Measurements from ENCODE around the gene FIBP. TPM values are rescaled to one million over a fixed set of nuclear protein-coding genes. Genes with fewer than 3 reads are reported as not detected.

Gene FIBP
- total RNA-seq, 1 experiment from 2014 or later: 221 TPM

GRCh38 chr11:65861533-65862183, 26.6 kb downstream of the FIBP start:
- H3K36me3 ChIP-seq (ENCODE audit: low read depth, low read length): peaks cover 20% of the 10 kb centered on the region; the same call in 1 of the 2 replicates
- H3K4me2 ChIP-seq (ENCODE audit: low read length): peak overlapping the region; percentile 98
- no peak overlapping the region for H3K27ac ChIP-seq (ENCODE audit: low read length)
- H3K4me3 ChIP-seq (ENCODE audit: low read length): peak overlapping the region; percentile 79
- H4K20me1 ChIP-seq (ENCODE audit: low read length): peaks cover 9% of the 10 kb centered on the region
- TSS peak; percentile 23 for BruUV-seq (replicated peaks)
- no peak for ATAC-seq
- POLR2A ChIA-PET (ENCODE audit: unreplicated experiment): interaction anchor here (0.5 kb wide), 1 partner anchor 37 kb away, joined by 12 read pairs; no protein-coding TSS in a partner anchor
- peak overlapping the region; percentile 93; the same call in 1 of the 2 replicates for H2AFZ ChIP-seq (ENCODE audit: low read length)
- CTCF ChIA-PET: interaction anchor here (0.6 kb wide), 1 partner anchor 90 kb away, joined by 5 read pairs; no protein-coding TSS in a partner anchor
- TF ChIP-seq CTCF (conservative IDR thresholded peaks at IDR 0.05; ENCODE audit: low read depth, low read length) (no peak), EZH2phosphoT487 (IDR thresholded peaks at IDR 0.05; ENCODE audit: borderline replicate concordance, low read length) (no peak), EZH2 (IDR thresholded peaks at IDR 0.05; ENCODE audit: low read length, unreplicated experiment) (no peak)
- peak overlapping the region; percentile 90 for H3K9ac ChIP-seq (ENCODE audit: low read length)
- intact Hi-C loops (cut with micrococcal nuclease): no loop called here
- H3K79me2 ChIP-seq (ENCODE audit: low read length): peaks cover 38% of the 10 kb centered on the region
- peaks cover 19% of the 10 kb centered on the region for H3K4me1 ChIP-seq (ENCODE audit: insufficient read depth, low read length)
- peaks cover 11% of the 10 kb centered on the region for H3F3A ChIP-seq (ENCODE audit: low read length, unreplicated experiment)
- no peaks in the 10 kb centered on the region for H3K9me2 ChIP-seq (replicated peaks; ENCODE audit: low read length)
- H3K9me3 ChIP-seq (ENCODE audit: low read length): no peaks in the 10 kb centered on the region
- no peaks in the 10 kb centered on the region for H3K27me3 ChIP-seq (ENCODE audit: low read length)
- DNase-seq: no peak

GRCh38 chr11:65861165-65861505, 27.1 kb downstream of the FIBP start:
- peaks cover 25% of the 10 kb centered on the region for H3K36me3 ChIP-seq (ENCODE audit: low read depth, low read length)
- H3K9ac ChIP-seq (ENCODE audit: low read length): peak overlapping the region; percentile 90
- H3K4me3 ChIP-seq (ENCODE audit: low read length): peak overlapping the region; percentile 79
- peak overlapping the region; percentile 93 for H2AFZ ChIP-seq (ENCODE audit: low read length)
- H3K4me2 ChIP-seq (ENCODE audit: low read length): peak overlapping the region; percentile 98
- peak; percentile 35 for DNase-seq
- H3K27me3 ChIP-seq (ENCODE audit: low read length): no peaks in the 10 kb centered on the region
- peak overlapping the region; percentile 74 for H3K27ac ChIP-seq (ENCODE audit: low read length)
- H4K20me1 ChIP-seq (ENCODE audit: low read length): peaks cover 14% of the 10 kb centered on the region
- TF ChIP-seq EZH2phosphoT487 (IDR thresholded peaks at IDR 0.05; ENCODE audit: borderline replicate concordance, low read length) (no peak), CTCF (conservative IDR thresholded peaks at IDR 0.05; ENCODE audit: low read depth, low read length) (no peak), EZH2 (IDR thresholded peaks at IDR 0.05; ENCODE audit: low read length, unreplicated experiment) (no peak)
- no peaks in the 10 kb centered on the region for H3K9me3 ChIP-seq (ENCODE audit: low read length)
- peaks cover 24% of the 10 kb centered on the region for H3K4me1 ChIP-seq (ENCODE audit: insufficient read depth, low read length)
- peaks cover 11% of the 10 kb centered on the region for H3F3A ChIP-seq (ENCODE audit: low read length, unreplicated experiment)
- no peaks in the 10 kb centered on the region for H3K9me2 ChIP-seq (replicated peaks; ENCODE audit: low read length)
- ChIA-PET CTCF (interaction anchor here (0.6 to 2.0 kb wide), 2 partner anchors 81 to 91 kb away, joined by 5 to 6 read pairs; no protein-coding TSS in a partner anchor), POLR2A (ENCODE audit: unreplicated experiment) (interaction anchor here (0.5 to 0.6 kb wide), 2 partner anchors 38 to 284 kb away, joined by 3 to 12 read pairs; no protein-coding TSS in a partner anchor)
- no peak for ATAC-seq
- intact Hi-C loops (cut with micrococcal nuclease): no loop called here
- peaks cover 44% of the 10 kb centered on the region for H3K79me2 ChIP-seq (ENCODE audit: low read length)
- BruUV-seq (replicated peaks): no TSS peak
